ENCODE data around the gene MS4A12. TPM values are rescaled to one million over a fixed set of nuclear protein-coding genes. Genes with fewer than 3 reads are reported as not detected.
"Not testable (repeated sequence)": the region's sequence is repeated elsewhere in the genome, so short reads cannot be mapped to it uniquely, and the experiment has no call there.

MS4A12 gene
- total and polyA plus RNA-seq, 2 experiments from 2014 or later: not detected

- peak; percentile 3 for DNase-seq
- Histone ChIP-seq H3K4me2 (ENCODE audit: unreplicated experiment) (no peak overlapping the region), H3K9me2 (ENCODE audit: insufficient read depth) (no peaks in the 10 kb centered on the region), H3F3A (ENCODE audit: insufficient read depth) (no peaks in the 10 kb centered on the region), H3K4me3 (no peak overlapping the region), H4K20me1 (ENCODE audit: insufficient read depth) (no peaks in the 10 kb centered on the region), H3K79me2 (ENCODE audit: insufficient read depth) (no peaks in the 10 kb centered on the region), H3K36me3 (ENCODE audit: low read depth) (no peaks in the 10 kb centered on the region), H3K9me3 (ENCODE audit: low read depth) (no peaks in the 10 kb centered on the region), H3K27me3 (replicated peaks; ENCODE audit: insufficient read depth) (no peaks in the 10 kb centered on the region), H3K4me1 (ENCODE audit: insufficient read depth) (no peaks in the 10 kb centered on the region), H2AFZ (no peak overlapping the region), H3K9ac (no peak overlapping the region), H3K27ac (no peak overlapping the region)
- TF ChIP-seq EZH2 (IDR thresholded peaks at IDR 0.05; ENCODE audit: insufficient read depth, poor library complexity, severe bottlenecking) (no peak), EZH2phosphoT487 (IDR thresholded peaks at IDR 0.05; ENCODE audit: insufficient read depth, low read depth) (no peak)
- in situ Hi-C loops (cut with MboI): no loop called here
- WGBS, 2 experiments (ENCODE audit: low coverage in 1 of 2, low lambda C conversion rate in 2 of 2, missing lambda C conversion rate in 2 of 2): 39 to 42% methylated on average over 4 of the region's 4 CpGs
Observed at GRCh38 chr11:60498853-60499252, 6.3 kb downstream of the MS4A12 start.

- H3K79me2 ChIP-seq (ENCODE audit: insufficient read depth): no peaks in the 10 kb centered on the region
- no peak overlapping the region for H3K9ac ChIP-seq
- no peak overlapping the region for H3K4me3 ChIP-seq
- in situ Hi-C loops (cut with MboI): no loop called here
- H3K9me3 ChIP-seq (ENCODE audit: low read depth): no peaks in the 10 kb centered on the region
- no peaks in the 10 kb centered on the region for H4K20me1 ChIP-seq (ENCODE audit: insufficient read depth)
- H3K36me3 ChIP-seq (ENCODE audit: low read depth): no peaks in the 10 kb centered on the region
- no peak overlapping the region for H3K4me2 ChIP-seq (ENCODE audit: unreplicated experiment)
- H2AFZ ChIP-seq: no peak overlapping the region
- H3F3A ChIP-seq (ENCODE audit: insufficient read depth): no peaks in the 10 kb centered on the region
- 11 to 14% methylated on average over 3 of the region's 3 CpGs for WGBS, 2 experiments (ENCODE audit: low coverage in 1 of 2, low lambda C conversion rate in 2 of 2, missing lambda C conversion rate in 2 of 2)
- no peaks in the 10 kb centered on the region for H3K9me2 ChIP-seq (ENCODE audit: insufficient read depth)
- H3K27me3 ChIP-seq (replicated peaks; ENCODE audit: insufficient read depth): no peaks in the 10 kb centered on the region
- TF ChIP-seq EZH2 (IDR thresholded peaks at IDR 0.05; ENCODE audit: insufficient read depth, poor library complexity, severe bottlenecking) (no peak), EZH2phosphoT487 (IDR thresholded peaks at IDR 0.05; ENCODE audit: insufficient read depth, low read depth) (no peak)
- no peak overlapping the region for H3K27ac ChIP-seq
- no peaks in the 10 kb centered on the region for H3K4me1 ChIP-seq (ENCODE audit: insufficient read depth)
- DNase-seq: peak; percentile 6
Observed at GRCh38 chr11:60500276-60500910, 7.8 kb downstream of the MS4A12 start.

DNA sequence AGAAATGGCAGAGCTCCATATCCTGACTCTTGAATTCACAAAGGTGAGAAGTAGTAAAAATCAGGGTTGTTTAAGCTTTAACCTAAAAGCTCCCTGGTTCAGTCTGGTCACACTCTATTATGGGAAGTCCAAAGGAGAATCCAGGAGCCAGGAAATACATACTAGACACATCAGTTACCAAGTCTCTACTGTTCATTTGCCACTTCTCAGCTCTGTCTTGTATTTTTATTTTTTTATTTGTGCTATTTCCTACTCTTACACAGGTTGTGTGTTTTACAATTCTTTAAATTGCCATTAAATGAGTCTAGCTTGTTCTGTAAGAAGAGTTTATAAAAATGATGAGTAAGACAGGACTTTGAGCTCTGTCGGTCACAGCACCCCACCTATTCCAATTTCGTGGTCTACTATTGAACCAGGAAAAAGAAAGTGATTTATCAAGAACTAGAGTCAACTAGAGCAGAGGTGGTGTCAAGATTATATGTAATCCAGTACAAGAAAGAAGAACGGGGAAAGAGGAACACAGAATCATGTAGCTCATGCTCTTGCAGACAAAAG is 9.7 kb downstream of the MS4A12 start:
- Histone ChIP-seq H3K36me3 (ENCODE audit: low read depth) (no peaks in the 10 kb centered on the region), H3K9me2 (ENCODE audit: insufficient read depth) (no peaks in the 10 kb centered on the region), H3K27ac (no peak overlapping the region), H3K79me2 (ENCODE audit: insufficient read depth) (no peaks in the 10 kb centered on the region), H3K27me3 (replicated peaks; ENCODE audit: insufficient read depth) (no peaks in the 10 kb centered on the region), H3K4me2 (ENCODE audit: unreplicated experiment) (no peak overlapping the region), H3K9me3 (ENCODE audit: low read depth) (no peaks in the 10 kb centered on the region), H4K20me1 (ENCODE audit: insufficient read depth) (no peaks in the 10 kb centered on the region), H3K9ac (no peak overlapping the region), H3K4me3 (no peak overlapping the region), H2AFZ (no peak overlapping the region), H3K4me1 (ENCODE audit: insufficient read depth) (no peaks in the 10 kb centered on the region), H3F3A (ENCODE audit: insufficient read depth) (no peaks in the 10 kb centered on the region)
- 10 to 11% methylated on average over 3 of the region's 3 CpGs for WGBS, 2 experiments (ENCODE audit: low coverage in 1 of 2, low lambda C conversion rate in 2 of 2, missing lambda C conversion rate in 2 of 2)
- in situ Hi-C loops (cut with MboI): no loop called here
- DNase-seq: no peak
- no peak for TF ChIP-seq EZH2phosphoT487 (IDR thresholded peaks at IDR 0.05; ENCODE audit: insufficient read depth, low read depth)
- TF ChIP-seq EZH2 (IDR thresholded peaks at IDR 0.05; ENCODE audit: insufficient read depth, poor library complexity, severe bottlenecking): no peak

DNA sequence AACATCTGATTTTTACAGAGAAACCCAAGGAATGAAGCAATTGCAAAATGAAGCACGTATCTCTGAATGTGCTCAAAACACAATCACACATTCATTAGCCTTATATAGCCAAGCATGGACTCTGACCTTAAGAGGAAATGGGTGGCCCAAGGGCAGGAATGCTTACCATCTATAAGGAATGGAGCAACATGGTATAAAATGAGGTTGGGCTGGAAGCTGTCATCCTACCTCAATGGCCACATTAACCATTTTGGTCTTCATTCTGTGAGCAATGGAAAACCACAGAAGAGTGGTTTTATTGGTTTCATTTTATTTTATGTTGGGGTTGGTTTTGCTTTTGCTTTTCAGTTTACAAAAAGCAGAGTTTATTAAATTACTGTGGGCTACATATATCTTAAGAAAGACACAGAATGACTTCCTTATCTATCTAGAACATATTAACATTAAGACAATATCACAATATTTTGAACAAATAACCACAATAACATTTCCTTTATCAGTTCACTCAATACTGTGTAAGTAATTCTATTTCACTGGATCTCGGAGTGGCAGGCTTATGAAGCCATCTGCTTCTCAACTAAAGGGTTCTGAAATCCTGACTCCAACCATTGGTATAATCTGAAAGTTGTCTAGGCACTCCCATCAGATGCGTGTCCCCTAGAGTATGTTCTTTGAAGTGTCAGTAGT is 11.8 kb downstream of the MS4A12 start:
- H2AFZ ChIP-seq: no peak overlapping the region
- no peaks in the 10 kb centered on the region for H3K4me1 ChIP-seq (ENCODE audit: insufficient read depth)
- H3K4me2 ChIP-seq (ENCODE audit: unreplicated experiment): no peak overlapping the region
- H3K9me2 ChIP-seq (ENCODE audit: insufficient read depth): no peaks in the 10 kb centered on the region
- no peak overlapping the region for H3K9ac ChIP-seq
- no peaks in the 10 kb centered on the region for H4K20me1 ChIP-seq (ENCODE audit: insufficient read depth)
- H3K79me2 ChIP-seq (ENCODE audit: insufficient read depth): no peaks in the 10 kb centered on the region
- H3K36me3 ChIP-seq (ENCODE audit: low read depth): no peaks in the 10 kb centered on the region
- H3F3A ChIP-seq (ENCODE audit: insufficient read depth): no peaks in the 10 kb centered on the region
- 12 to 13% methylated on average over 3 of the region's 3 CpGs for WGBS, 2 experiments (ENCODE audit: low coverage in 1 of 2, low lambda C conversion rate in 2 of 2, missing lambda C conversion rate in 2 of 2)
- DNase-seq: no peak
- TF ChIP-seq EZH2phosphoT487 (IDR thresholded peaks at IDR 0.05; ENCODE audit: insufficient read depth, low read depth) (no peak), EZH2 (IDR thresholded peaks at IDR 0.05; ENCODE audit: insufficient read depth, poor library complexity, severe bottlenecking) (no peak)
- H3K4me3 ChIP-seq: no peak overlapping the region
- in situ Hi-C loops (cut with MboI): no loop called here
- H3K27ac ChIP-seq: no peak overlapping the region
- no peaks in the 10 kb centered on the region for H3K9me3 ChIP-seq (ENCODE audit: low read depth)
- H3K27me3 ChIP-seq (replicated peaks; ENCODE audit: insufficient read depth): no peaks in the 10 kb centered on the region

DNA sequence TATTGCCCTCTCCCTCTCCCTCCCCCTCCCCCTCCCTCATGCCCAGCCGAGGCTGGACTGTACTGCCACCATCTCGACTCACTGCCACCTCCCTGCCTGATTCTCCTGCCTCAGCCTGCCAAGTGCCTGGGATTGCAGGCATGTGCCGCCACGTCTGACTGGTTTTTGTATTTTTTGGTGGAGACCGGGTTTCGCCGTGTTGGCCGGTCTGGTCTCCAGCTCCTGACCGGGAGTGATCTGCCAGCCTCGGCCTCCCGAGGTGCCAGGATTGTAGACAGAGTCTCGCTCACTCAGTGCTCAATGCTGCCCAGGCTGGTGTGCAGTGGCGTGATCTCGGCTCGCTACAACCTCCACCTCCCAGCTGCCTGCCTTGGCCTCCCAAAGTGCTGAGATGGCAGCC is 17.0 kb downstream of the MS4A12 start:
- H3K27me3 ChIP-seq (replicated peaks; ENCODE audit: insufficient read depth); H3K27ac ChIP-seq; in situ Hi-C loops (cut with MboI); H3K4me1 ChIP-seq (ENCODE audit: insufficient read depth); H3K36me3 ChIP-seq (ENCODE audit: low read depth); H3K79me2 ChIP-seq (ENCODE audit: insufficient read depth); H4K20me1 ChIP-seq (ENCODE audit: insufficient read depth); H3K4me2 ChIP-seq (ENCODE audit: unreplicated experiment); H3K9ac ChIP-seq; H3F3A ChIP-seq (ENCODE audit: insufficient read depth); H3K4me3 ChIP-seq; H3K9me2 ChIP-seq (ENCODE audit: insufficient read depth); DNase-seq; H3K9me3 ChIP-seq (ENCODE audit: low read depth); H2AFZ ChIP-seq: not testable (repeated sequence)
- 47 to 50% methylated on average over 10 to 14 of the region's 15 CpGs for WGBS, 2 experiments (ENCODE audit: low coverage in 1 of 2, low lambda C conversion rate in 2 of 2, missing lambda C conversion rate in 2 of 2)

- in situ Hi-C loops (cut with MboI): not testable (repeated sequence)
Observed at GRCh38 chr11:60510209-60510608, 17.6 kb downstream of the MS4A12 start.

More at GRCh38 chr11:60510209-60510608, 17.6 kb downstream of the MS4A12 start:
- H3K27ac ChIP-seq; H3K4me3 ChIP-seq; H3K9me2 ChIP-seq (ENCODE audit: insufficient read depth); H3K79me2 ChIP-seq (ENCODE audit: insufficient read depth); H4K20me1 ChIP-seq (ENCODE audit: insufficient read depth); H3K9ac ChIP-seq; H3K9me3 ChIP-seq (ENCODE audit: low read depth); H3K36me3 ChIP-seq (ENCODE audit: low read depth); DNase-seq; H3K4me1 ChIP-seq (ENCODE audit: insufficient read depth); H3K27me3 ChIP-seq (replicated peaks; ENCODE audit: insufficient read depth); H3F3A ChIP-seq (ENCODE audit: insufficient read depth); H3K4me2 ChIP-seq (ENCODE audit: unreplicated experiment); H2AFZ ChIP-seq: not testable (repeated sequence)
- 60 to 62% methylated on average over 1 to 27 of the region's 28 CpGs for WGBS, 2 experiments (ENCODE audit: low coverage in 1 of 2, low lambda C conversion rate in 2 of 2, missing lambda C conversion rate in 2 of 2)

All from GM23248 (cell line).